ENCODE results near the gene CEBPZOS.

Gene CEBPZOS

DNA sequence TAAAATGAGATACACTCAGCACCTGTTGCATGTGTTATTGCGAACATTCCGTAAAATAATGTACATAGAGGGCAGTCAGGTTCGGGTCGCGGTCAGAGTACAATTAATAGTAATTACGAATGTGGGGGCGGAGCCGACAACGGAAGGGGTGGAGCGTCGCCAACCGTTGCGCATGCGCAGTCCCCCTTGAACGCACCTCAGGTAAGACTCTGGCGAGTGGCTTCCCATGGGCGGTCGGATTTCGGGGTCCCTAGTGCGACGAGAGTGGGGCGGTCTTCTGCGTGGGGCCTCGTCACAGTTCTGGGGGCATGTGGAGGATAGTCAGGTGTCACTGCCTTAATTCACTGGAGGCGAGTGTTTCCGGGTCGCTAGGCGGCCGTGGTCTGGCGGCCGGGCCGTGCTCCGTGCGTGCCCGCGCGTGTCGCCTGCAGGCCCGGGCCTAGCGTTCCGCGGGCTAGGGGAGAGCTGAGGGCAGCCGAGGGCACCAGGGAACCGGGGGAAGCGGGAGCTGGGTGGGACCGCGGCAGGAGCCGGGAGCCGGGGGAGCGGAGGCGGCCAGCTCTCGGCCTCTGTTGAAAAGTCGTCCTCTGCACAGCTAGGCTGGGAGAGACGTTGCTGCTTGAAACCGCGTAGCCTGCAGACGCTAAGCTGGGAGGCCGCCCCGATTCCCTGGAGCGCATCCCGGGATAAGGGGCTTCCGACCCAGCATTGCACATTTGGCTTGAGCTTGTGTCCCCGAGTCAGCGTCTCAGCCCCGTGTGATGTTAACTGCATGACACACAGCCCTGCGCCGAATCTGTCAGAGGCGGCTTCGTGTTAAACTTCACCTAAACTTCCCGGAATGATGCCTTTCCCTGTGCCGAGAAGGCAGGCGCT, at the start of gene CEBPZOS:
Gene CEBPZOS, plus strand, starts transcription at position 177 of the 876 bp plus-strand sequence. CDS start 3,209 bp downstream, outside the sequence.
- peak; percentile 85 for DNase-seq

- no peak for DNase-seq
These were observed 48.0 kb upstream of the CEBPZOS start for GRCh38 chr2:37148325-37148724.

DNA sequence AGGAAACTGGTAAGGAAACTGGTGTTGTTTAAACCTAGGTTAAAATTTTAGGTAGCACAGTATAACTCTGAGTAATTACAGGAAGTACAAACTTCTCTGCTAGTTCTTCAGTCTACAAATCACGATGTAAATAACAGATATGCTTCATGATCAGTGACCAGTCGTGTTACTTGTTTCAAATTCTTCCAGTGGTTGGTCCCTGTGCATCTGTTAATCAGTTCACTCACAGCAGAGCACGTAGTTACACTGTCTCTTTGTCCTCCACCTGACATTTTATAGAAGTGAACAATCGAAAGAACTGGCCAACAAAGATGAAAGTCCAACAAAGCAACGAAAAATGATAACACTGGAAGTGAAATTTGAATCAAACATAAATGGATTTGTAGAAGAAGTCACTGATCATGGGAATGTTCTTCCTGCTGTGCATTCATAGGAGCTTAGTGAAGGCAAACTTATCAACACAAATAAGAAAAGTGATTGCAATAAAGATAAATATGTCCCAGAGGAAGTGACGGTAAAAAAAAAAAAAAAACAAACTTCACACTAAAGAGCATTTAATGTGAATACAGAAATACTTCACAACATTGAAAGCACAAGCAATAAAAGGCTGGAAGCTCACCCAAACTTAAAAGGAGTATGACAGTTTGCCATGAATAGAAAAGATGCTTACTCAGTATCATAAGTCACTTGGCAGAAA, 46.5 kb upstream of the CEBPZOS start:
- no peak for DNase-seq

- no peak for DNase-seq
These were observed 43.1 kb upstream of the CEBPZOS start for GRCh38 chr2:37153224-37153623.

GRCh38 chr2:37154785-37155184, 41.5 kb upstream of the CEBPZOS start:
- no peak for DNase-seq

- DNase-seq: peak; percentile 45
These were observed 40.0 kb upstream of the CEBPZOS start for GRCh38 chr2:37156071-37156856.

GRCh38 chr2:37156857-37157714, 39.2 kb upstream of the CEBPZOS start, which contains the start of gene EIF2AK2:
EIF2AK2 (minus strand) TSS chr2:37156980; CDS start chr2:37147806, 9,174 bp downstream.
- peak; percentile 85 for DNase-seq

GRCh38 chr2:37164757-37165156, 31.5 kb upstream of the CEBPZOS start:
- no peak for DNase-seq

GRCh38 chr2:37167636-37168180, 28.6 kb upstream of the CEBPZOS start:
- no peak for DNase-seq

- peak; percentile 14 for DNase-seq
These were observed 27.9 kb upstream of the CEBPZOS start for GRCh38 chr2:37168217-37168981.

DNA sequence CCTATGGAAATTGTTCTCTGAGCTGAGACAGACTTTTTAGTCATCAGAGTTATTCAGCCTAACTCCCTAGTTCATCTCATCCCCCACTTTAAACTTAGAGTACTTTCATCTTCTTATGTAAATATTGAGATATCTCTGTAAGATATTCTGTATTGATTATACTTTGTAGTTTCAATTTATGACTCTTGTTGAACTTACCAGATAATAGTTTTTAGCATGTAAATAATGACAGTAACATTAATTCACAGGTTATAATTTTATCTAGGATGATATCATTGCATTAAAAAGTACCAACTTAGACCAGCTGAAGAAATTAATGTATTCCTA, 24.7 kb upstream of the CEBPZOS start:
- DNase-seq: no peak

DNA sequence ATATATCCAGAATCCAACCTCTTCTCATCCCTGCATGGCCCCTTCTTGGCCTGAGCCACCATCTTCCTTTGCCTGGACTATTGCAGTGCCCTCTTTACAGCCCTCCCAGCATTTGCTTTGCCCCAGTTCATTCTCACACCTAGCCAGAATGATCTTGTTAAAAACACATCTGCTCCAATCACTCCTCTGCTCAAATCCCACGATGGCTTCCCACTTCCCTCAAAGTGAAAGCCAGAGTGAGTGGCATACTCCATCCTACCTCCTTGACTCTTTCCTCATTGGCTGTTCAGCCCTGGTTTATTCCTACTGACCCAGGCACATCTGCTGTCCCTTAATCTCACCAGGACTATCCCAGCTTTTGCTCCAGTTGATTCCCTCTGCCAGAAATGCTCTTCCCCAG, 22.6 kb upstream of the CEBPZOS start:
- no peak for DNase-seq

- no peak for DNase-seq
These were observed 16.2 kb upstream of the CEBPZOS start for GRCh38 chr2:37180006-37180639.

GRCh38 chr2:37180640-37181039, 15.7 kb upstream of the CEBPZOS start:
- DNase-seq: no peak

DNA sequence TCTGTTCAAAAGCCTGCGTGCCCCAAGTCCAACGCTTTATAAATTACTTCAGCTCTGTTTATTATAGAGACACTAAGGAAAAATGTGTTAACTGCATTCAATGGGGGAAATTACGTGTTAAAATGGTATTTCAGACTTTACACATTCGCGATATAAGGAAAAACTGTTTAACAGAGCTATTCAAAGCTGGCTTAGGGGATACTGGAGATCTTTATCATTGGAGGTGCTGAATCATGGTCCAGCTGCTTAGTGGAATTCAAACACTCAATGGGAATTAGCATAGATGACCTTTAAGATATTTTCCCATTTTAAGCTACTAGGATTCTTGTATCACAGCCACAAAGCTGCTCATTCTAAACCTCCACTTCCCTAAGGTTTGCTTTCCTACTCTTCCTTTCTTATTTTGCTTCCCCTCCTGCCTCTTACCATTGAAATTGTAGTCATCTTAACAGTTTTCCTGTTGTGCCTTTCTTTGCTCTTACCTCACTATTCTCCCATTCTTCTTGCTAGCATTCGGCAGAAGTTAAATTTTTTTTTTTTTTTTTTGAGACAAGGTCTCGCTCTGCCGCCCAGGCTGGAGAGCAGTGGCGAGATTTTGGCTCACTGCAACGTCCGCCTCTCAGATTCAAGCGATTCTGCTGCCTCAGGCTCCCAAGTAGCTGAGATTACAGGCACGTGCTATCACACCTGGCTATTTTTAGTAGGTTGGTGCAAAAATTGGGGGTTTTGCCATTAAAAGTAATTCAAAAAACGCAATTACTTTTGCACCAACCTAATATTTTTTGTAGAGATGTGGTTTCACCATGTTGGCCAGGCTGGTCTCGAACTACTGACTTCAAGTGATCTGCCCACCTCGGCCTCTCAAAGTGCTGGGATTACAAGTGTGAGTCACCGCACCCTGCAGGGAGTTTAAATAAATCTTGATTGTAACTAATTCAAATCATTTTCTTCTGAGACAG, 14.3 kb upstream of the CEBPZOS start:
- no peak for DNase-seq

- no peak for DNase-seq
These were observed 7.7 kb upstream of the CEBPZOS start, which contains the start of gene SULT6B1 for GRCh38 chr2:37188570-37188969. SULT6B1 (minus strand) TSS chr2:37188670; CDS start chr2:37188640, 30 bp downstream.

- DNase-seq: no peak
These were observed 6.7 kb upstream of the CEBPZOS start for GRCh38 chr2:37189452-37190153.

DNA sequence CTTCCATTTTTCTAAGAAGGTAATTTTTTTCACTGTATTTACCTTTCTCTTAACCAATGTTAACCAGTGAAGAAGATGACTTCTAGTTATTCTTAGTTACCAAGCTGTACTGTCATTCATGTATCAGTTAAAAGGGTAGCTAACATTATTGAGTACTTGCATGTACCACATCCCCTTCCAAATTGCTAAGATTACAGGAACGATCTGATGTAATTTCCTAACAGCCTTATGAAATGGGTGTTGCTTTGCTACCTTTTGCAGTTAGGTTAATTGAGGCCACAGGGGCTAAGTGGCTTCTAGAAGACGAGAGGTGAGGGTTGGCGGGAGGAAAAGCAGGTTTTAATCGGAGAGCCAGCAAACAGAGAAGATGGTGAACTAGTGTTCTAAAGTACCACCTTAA, 6.0 kb upstream of the CEBPZOS start:
- no peak for DNase-seq

DNA sequence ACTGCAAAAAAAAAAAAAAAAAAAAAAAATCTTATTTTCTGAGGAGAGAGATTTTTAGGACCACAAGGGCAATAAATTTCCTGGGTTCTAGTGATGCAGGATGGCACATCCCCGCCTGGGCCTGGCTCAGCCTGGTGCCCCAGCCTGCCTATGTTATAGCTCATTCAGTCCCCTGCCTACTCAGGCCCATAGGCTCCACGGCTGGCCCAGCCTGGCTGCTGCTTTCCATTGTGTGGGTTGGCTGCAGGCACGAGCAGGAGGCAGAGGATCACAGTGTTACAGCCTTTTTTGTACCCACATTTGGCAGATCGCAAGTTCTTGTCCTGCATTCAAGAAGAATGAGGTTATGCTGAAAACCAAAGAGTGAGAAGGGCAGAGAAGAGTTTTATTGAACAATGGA, 5.0 kb upstream of the CEBPZOS start:
- no peak for DNase-seq

All from DMS79 treated with DMSO at 0.1 percent for 48 hours (cell line).